ENCODE data around the gene CTSC. TPM values are rescaled to one million over a fixed set of nuclear protein-coding genes. Genes with fewer than 3 reads are reported as not detected.
"Not testable (repeated sequence)": the region's sequence is repeated elsewhere in the genome, so short reads cannot be mapped to it uniquely, and the experiment has no call there.

CTSC gene
- total RNA-seq, 1 donor from 2014 or later: 149 TPM

GRCh38 chr11:88282747-88283515 lies 54.6 kb downstream of the CTSC start:
- DNase-seq (ENCODE audit: low spot score): no peak

- no peak for DNase-seq (ENCODE audit: low spot score)
Measured at GRCh38 chr11:88281317-88281712, 56.2 kb downstream of the CTSC start.

- DNase-seq (ENCODE audit: low spot score): no peak
Measured at GRCh38 chr11:88280673-88281316, 56.7 kb downstream of the CTSC start.

- no peak for DNase-seq (ENCODE audit: low spot score)
Measured at GRCh38 chr11:88277349-88277915, 60.1 kb downstream of the CTSC start.

GRCh38 chr11:88275636-88276035 lies 61.9 kb downstream of the CTSC start:
- no peak for DNase-seq (ENCODE audit: low spot score)

- DNase-seq (ENCODE audit: low spot score): no peak
Measured at GRCh38 chr11:88266919-88267318, 70.6 kb downstream of the CTSC start.

DNA sequence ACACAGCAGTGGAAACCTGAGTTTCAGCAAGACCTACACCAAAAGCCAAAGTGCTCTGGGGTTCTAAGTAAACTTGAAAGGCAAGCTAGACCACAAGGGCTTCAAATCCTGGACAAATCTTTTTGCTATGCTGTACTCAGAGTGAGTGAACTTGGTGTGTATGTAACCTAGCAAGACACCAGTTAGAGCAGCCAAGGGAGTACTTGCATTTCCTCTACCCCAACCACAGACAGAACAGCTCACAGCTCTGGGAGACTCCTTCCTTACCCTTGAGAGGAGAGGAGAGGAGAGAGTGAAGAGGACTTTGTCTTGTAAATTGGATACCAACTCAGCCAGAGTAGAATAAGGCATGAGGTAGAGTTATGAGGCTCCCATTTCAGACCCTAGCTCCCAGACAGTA lies 71.4 kb downstream of the CTSC start:
- DNase-seq (ENCODE audit: low spot score): no peak

- DNase-seq (ENCODE audit: low spot score): no peak
Measured at GRCh38 chr11:88259431-88259830, 78.1 kb downstream of the CTSC start.

DNA sequence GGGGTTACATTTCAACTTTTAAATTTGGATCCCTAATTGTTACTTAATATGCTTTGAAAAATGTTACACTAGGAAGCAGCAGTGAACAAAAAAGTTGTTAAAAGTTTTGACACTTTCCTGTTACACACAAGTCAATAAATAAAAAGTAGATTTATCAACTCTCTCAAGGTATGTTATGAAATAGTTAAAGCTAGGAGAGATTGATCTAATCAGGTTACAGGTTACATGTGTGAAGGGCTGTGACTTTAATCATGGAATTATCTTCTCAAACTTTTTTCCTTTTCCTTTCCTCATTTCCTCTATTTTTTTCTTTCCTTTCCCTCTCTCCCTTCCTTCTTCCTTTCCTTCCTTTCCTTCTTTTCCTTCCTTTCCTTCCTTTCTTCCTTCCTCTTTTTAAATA lies 85.3 kb downstream of the CTSC start:
- no peak for DNase-seq (ENCODE audit: low spot score)

DNA sequence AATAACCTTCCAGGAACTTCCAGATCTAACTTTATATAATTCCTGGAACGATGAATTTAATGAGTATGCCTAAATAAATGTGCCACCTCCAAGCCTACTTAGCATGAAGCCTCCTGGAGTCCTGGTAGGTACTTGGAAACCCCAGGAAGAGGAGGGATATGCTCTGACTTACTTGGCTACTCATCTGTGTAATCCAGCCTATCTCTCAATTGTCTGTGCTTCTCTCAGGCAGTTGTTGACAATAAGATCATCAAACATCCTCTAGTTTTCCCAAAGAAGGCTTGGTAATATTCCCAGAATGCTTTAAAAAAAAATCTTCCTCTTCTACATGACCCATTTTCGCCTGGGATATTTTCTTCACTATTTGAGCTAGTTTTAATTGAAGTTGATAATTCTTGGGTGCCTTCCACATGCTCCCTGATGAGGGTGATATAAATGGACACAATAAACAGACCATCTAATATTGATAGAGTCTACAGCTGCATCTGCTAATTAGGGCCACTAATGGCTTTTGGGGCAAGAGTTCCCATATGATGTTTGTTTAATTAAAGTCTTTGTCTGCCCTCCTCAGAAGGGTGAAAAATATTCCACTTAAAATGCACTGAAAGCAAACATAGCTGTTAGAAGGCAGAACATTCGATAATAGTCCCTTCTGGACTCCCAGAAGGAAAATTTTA lies 86.8 kb downstream of the CTSC start:
- DNase-seq (ENCODE audit: low spot score): no peak

- no peak for DNase-seq (ENCODE audit: low spot score)
Measured at GRCh38 chr11:88249706-88250105, 87.8 kb downstream of the CTSC start.

- no peak for DNase-seq (ENCODE audit: low spot score)
Measured at GRCh38 chr11:88246696-88247095, 90.8 kb downstream of the CTSC start.

DNA sequence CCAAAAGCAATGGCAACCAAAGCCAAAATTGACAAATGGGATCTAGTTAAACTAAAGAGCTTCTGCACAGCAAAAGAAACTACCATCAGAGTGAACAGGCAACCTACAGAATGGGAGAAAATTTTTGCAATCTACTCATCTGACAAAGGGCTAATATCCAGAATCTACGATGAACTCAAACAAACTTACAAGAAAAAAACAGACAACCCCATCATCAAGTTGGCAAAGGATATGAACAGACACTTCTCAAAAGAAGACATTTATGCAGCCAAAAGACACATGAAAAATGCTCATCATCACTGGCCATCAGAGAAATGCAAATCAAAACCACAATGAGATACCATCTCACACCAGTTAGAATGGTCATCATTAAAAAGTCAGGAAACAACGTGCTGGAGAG lies 92.0 kb downstream of the CTSC start:
- DNase-seq (ENCODE audit: low spot score): not testable (repeated sequence)

Other genes starting within 250 kb of the CTSC start
- 5.9 TPM for gene RAB38, start 162.3 kb downstream of the CTSC start, total RNA-seq

All from mucosa of gallbladder (tissue), 1 donor.